Measurements from ENCODE around the gene CAPZB.

CAPZB gene

GRCh38 chr1:19426294-19427086, 58.8 kb downstream of the CAPZB start:
- DNase-seq, result no peak

DNA sequence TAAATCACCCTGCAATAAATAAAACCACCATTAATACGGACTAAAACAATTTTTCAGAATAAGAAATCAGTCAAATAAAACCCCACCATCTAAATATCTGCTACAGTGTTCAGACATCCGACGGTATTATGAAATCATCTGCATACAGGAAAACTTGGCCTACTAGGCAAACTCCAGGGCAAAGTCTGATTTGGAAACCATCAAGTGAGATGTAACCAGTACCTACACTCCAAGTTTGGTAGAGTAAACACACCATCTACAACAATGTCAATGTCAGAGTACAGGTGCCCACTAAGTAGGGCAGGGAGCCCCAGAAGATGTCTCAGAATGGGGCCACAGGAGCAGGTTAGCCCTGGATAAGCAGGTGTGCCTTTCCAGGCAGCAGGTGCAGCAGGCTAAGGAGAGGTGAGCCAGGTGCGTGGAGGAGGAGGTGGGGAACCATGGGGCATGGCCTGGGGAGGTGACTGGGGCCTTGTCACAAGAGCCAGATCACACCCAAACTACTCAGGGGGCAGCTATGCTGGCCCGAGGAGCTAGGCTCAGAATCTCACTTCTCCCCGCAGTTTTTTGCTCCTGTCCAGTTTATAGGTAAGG, 59.6 kb downstream of the CAPZB start:
- no peak for DNase-seq

DNA sequence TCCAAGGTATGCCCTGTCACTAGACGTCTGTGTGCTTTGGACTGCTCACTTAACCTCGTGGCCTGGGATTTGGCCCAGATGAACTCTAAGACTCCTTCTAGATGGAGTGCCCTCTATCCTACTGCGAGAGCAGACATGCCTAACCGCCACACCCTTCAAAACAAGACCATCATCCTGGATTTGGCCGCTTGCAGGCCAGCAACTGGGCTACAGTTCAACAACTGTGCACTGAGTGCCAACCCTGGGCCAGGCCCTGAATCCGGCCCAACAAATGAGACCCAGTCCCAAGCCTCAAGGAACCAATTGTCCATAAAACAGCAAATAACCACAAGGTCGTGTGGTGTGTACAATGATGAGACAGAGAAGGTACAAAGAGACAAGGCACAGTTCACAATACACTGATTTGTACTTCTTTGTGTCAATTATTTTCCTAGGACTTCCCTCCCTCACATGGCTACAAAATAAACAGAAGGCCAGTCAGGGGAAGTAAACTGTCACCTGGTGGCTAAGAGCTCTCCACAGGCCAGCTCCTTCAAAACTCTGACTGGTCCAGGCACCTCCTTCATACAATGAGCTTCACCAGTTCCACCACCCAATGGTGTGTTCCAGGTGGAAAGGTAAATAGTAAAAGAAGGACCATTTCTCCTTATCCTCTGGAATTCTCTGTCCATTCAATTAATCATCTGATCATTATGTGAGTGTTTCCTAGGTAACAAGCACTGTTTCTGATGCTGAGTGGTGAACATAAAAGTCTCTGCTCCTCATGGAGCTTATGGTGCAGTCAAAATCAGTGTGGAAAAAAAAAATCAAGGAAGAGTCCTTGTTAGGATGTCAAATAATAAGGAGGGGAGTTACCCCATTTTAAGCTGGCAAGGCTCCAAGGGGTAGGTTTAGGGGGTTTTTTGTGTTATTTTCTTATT, 60.4 kb downstream of the CAPZB start:
- no peak for DNase-seq

GRCh38 chr1:19423130-19423529, 62.2 kb downstream of the CAPZB start:
- DNase-seq, result peak; percentile 29

GRCh38 chr1:19421365-19421764, 64.0 kb downstream of the CAPZB start:
- DNase-seq, result no peak

GRCh38 chr1:19420606-19421005, 64.7 kb downstream of the CAPZB start:
- no peak for DNase-seq

GRCh38 chr1:19419691-19420090, 65.6 kb downstream of the CAPZB start:
- DNase-seq, result no peak

GRCh38 chr1:19418503-19418971, 66.8 kb downstream of the CAPZB start:
- DNase-seq, result peak; percentile 15

GRCh38 chr1:19416921-19417470, 68.3 kb downstream of the CAPZB start:
- DNase-seq, result no peak

GRCh38 chr1:19416145-19416544, 69.2 kb downstream of the CAPZB start:
- DNase-seq, result no peak

- no peak for DNase-seq
These were observed 70.7 kb downstream of the CAPZB start for GRCh38 chr1:19414515-19415121.

GRCh38 chr1:19413999-19414398, 71.3 kb downstream of the CAPZB start:
- DNase-seq, result no peak

DNA sequence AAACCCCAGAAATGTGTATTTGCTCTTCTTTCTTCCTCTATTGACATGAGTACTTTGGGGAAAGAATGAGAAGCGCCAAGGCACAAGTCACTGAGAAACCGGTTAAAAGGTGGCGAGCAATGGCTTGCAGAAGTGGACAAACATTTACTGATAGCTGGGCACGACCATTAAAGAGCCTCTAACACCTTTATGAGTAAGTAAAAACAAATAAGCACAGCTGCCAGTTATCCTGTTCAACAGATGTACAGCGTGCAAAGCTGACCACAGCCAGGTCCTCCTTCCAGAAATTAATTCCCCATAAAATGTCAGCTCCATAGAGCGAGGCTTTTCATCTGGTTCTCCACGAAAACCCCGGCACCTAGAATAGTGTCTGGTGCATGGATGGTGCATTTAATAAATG, 72.7 kb downstream of the CAPZB start:
- no peak for DNase-seq

- no peak for DNase-seq
These were observed 73.7 kb downstream of the CAPZB start for GRCh38 chr1:19411612-19412011.

GRCh38 chr1:19410393-19410792, 74.9 kb downstream of the CAPZB start:
- no peak for DNase-seq

DNA sequence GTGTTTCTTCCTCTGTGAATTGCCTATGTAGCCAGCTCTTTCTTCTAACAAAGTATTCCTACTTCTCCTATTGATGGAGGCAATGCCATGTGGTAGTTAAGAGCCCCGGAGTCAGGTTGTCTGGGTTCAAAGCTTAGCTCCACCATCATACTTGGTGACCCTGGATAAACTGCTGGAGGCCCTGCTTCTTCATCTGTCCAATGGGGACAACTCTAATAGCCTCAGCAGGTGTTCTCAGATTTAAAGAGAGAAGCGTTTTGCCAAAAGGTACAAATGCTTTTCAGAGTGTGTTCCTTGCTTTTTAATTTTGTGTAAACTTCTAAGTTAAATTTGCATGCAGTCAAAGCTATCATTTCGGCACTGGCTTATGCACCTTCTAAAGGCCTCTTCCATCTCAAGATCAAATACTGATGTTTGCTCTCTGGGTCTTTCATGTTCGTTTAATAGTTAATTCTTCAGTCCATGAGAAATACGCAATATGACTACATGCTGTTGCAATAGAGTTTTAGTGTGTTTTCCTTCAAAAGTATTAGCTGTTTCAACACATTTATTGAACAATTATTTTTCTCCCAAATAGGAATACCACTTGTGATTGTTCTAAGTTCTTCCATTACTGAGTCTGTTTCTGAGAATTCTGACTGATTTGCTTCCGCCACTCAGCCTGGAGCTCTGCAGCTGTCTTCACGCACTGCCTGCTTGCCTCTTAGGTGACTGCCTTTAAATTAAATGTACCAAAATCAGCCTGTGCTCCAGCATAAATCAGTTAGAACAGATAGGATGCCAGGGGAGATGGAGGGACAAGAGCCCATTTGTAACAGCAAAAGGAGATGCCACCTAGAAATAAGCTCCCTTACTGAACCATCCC, 75.6 kb downstream of the CAPZB start:
- DNase-seq, result no peak

- no peak for DNase-seq
These were observed 77.7 kb downstream of the CAPZB start for GRCh38 chr1:19407494-19408096.

GRCh38 chr1:19406680-19407079, 78.7 kb downstream of the CAPZB start:
- no peak for DNase-seq

DNA sequence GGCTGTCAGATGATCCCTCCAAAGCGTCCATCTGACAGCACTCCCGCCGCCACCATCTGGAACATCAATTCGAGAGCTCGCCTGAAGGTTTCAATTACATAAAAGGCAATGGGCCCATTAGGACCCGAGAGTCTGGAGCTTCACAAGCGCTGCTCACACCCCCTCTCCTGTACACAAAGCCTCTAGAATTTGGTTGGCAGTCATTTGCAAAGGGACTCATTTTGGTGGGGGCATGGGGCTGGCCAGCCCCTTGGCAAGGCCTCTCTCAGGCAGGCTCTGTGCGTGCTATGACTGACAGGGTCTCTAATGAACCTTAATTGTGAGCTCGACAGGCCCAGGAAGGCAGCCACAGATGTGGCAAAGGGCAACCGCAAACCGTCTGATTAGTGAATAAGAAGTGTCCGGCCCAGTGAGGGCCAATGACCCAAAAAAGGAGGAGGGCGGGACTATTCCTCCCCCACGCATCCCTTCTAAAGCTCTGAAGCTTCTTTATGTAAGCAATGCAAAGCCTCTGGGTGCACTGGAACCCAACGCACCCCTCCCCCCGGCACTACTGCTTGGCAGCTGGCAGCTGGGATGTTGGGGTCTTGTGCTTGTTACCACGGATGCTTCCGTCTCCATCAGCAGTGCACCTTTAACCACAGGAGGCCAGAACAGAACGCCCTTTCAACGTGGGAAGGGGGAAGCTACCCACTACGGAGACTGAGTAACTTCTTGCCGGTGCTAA, 79.4 kb downstream of the CAPZB start:
- no peak for DNase-seq

DNA sequence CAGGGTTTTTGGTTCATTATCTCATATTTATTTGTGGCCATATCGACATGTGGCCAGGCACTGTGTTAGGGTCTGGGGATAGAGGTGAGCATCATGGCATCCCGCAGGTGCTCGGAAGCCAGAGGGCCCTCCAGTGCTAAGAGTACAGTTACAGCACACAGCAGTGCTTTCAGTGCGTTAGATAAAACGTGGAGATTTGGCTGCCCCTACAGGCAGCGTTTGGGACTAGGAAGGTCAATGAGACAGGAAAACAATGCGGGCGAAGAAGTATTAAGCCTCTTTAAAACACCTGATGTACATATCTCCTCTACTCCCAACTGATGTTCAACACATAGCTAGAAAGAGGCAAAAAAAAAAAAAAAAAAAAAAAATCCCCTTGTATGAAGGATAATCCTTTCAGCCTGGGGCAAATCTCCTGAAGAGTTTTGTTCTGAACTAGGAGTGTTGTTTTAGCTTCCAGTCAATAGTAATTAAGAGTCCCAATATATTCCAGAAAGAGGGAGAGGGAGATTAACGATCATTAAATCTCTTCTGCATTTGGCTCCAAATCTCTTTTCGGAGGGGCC, 80.1 kb downstream of the CAPZB start:
- DNase-seq, result no peak
